ENCODE results near the gene KISS1R.
"Not testable (repeated sequence)": the region's sequence is repeated elsewhere in the genome, so short reads cannot be mapped to it uniquely, and the experiment has no call there.

KISS1R gene

GRCh38 chr19:917323-918151, at the start of gene KISS1R:
KISS1R (plus strand) TSS chr19:917333; CDS start chr19:917503, 170 bp downstream.
- DNase-seq, result peak; percentile 57 to 81

DNA sequence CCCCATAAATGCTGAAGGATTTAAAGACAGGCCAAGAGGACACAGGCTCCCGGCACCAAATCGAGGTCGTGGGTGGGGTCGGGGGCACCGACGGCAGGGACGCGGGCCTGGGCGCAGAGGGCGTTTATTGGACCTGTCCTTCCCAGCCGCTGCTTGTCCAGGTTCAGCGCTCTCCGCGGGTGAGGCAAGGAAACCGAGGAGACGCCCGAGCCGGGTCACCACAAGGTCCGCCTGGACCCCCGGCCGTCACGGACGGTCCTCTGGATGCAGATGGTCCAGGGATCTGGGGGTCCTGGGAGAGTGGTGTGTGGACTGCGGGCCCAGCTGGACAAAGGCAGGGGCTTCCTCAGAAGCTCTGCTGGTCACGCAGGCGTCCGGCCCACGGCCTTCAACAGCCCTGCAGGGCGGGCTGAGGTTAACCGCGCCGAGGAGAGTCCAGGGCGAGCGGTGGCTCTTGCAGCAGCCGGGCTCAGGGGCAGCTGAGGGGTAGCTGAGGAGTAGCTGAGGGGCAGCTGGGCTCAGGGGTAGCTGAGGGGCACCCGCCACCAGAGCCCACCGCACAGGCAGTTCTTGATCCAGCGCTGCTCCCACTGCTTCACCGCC, 49.2 kb upstream of the KISS1R start:
- DNase-seq, result no peak

GRCh38 chr19:868458-869244, 48.5 kb upstream of the KISS1R start:
- no peak for DNase-seq

DNA sequence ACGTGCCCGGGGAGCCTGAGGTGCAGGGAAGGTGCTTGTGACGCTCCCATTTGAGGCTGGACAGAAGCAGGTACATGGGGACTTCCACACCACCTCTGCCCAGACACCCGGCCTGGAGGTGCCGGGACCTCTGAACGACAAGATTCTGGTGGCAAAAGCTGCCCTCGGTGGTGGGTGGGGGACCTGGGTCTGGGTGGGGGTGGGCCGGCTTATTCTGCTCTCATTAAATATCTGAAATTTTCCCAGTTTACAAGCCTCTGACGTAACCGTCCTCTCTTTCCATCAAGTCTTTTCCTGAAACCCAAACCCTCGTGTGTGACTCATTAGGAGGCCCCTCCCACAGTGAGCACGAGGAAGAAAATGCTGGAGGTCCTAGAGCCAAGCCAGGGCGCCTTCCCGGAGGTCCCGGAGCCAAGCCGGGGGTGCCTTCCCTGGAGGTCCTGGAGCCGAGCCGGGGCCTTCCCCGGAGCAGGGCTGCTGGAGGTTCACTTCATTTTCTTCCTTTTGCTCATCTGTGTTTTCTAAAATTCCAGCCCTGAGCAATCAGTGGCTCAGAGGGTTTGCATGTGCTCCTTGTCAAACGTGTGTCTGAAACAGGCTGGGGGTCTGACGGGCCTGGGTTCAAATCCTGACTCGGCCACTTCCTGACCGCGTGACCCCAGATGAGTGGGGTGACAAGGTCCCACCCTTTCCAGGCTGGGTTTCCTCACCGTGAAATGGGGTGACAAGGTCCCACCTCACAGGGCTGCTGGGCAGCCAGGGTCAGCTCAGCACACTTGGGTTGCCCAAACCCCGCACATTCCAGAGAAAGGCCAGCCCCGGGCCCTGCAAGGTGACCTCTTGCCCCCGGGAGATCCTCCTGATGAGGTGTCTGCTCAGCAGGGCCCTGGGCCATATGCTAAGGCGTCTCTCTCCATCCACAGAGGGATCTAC, 47.6 kb upstream of the KISS1R start:
- no peak for DNase-seq

DNA sequence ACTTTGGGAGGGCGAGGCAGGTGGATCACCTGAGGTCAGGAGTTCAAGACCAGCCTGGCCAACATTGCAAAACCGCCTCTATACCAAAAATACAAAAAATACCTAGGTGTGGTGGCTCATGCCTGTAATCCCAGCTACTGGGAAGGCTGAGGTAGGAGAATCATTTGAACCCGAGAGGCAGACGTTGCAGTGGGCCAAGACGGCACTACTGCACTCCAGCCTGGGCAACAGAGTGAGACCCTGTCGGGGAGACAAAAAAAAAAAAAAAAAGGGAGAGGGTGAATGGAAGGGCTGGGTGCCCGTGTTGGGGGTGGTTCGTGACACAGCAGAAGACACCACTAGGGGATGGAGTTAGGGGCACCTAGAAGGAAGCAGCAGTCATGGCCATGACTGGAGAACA, 46.8 kb upstream of the KISS1R start:
- DNase-seq, result no peak

- no peak for DNase-seq
These were observed 46.2 kb upstream of the KISS1R start for GRCh38 chr19:870963-871401.

GRCh38 chr19:871446-872265, 45.5 kb upstream of the KISS1R start:
- DNase-seq, result peak in 1 of 2 donors; percentile 19

GRCh38 chr19:872266-872951, 44.7 kb upstream of the KISS1R start:
- peak; percentile 90 to 91 for DNase-seq

DNA sequence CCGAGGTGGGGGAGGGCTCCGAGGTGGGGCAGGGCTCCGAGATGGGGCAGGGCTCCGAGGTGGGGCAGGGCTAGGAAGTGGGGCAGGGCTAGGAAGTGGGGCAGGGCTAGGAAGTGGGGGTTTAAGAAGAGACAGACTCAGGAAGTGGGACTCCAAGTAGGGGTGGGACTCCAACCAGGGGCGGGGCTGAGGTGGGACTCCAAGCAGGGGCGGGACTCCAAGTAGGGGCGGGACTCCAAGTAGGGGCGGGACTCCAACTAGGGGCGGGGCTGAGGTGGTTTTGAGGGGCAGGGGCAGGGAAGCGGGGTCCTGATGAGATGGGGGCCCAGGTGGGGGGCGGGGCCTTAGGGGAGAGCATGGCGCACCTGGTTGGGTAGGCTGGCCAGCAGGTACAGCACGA, 44.0 kb upstream of the KISS1R start:
- DNase-seq, result peak; percentile 91

- DNase-seq, result no peak
These were observed 43.5 kb upstream of the KISS1R start for GRCh38 chr19:873561-874041.

DNA sequence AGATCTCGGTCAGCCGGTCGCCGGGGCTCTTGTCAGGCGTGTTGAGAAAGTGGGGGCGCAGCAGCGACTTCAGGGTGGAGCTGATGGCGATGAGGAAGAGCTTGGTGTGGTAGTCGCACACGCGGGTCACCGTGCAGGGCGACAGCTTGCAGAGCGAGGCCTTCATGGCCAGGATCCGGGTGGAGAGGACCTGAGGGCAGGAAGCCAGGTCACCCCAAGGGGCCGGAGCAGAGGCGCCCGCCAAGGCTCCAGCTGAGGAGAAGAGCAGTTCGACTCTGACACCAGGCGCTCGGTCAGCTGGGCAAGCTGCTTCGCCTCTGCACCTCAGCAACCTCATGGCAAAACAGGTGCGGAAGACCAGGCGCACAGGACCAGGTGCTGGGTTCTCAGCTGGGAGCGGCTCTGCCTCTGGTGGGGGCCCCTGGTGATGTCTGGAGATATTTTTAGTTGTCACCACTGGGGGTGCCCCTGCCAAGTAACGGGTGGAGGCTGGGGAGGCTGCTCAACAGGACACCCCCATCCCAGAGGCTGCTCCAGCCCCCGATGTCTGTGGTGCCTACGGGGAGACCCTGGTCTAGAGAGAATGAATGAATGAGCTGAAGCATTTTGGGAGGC, 41.8 kb upstream of the KISS1R start:
- DNase-seq, result peak in 1 of 2 donors; percentile 15

DNA sequence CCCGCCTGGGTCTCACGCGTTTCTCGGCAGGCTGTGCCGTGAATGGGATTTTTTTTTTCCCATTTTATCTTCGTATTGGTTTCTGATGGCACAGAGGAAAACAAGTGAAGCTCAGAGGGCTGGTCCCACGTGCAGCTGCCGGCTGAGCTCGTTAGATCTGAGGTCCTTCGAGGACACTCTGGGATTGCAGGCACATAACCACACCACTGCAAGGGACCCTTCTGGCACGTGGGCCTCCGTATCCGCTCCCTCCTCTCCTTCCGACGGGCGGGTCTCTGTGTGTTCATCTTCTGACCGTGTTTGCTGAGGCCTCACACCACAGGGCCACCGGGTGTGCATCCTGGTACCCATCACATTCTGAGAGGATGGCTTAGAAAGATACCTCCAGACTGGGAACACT, 41.0 kb upstream of the KISS1R start:
- DNase-seq, result no peak

GRCh38 chr19:876780-877314, 40.3 kb upstream of the KISS1R start:
- no peak for DNase-seq

GRCh38 chr19:877992-878660, 39.0 kb upstream of the KISS1R start:
- not testable (repeated sequence) for DNase-seq

DNA sequence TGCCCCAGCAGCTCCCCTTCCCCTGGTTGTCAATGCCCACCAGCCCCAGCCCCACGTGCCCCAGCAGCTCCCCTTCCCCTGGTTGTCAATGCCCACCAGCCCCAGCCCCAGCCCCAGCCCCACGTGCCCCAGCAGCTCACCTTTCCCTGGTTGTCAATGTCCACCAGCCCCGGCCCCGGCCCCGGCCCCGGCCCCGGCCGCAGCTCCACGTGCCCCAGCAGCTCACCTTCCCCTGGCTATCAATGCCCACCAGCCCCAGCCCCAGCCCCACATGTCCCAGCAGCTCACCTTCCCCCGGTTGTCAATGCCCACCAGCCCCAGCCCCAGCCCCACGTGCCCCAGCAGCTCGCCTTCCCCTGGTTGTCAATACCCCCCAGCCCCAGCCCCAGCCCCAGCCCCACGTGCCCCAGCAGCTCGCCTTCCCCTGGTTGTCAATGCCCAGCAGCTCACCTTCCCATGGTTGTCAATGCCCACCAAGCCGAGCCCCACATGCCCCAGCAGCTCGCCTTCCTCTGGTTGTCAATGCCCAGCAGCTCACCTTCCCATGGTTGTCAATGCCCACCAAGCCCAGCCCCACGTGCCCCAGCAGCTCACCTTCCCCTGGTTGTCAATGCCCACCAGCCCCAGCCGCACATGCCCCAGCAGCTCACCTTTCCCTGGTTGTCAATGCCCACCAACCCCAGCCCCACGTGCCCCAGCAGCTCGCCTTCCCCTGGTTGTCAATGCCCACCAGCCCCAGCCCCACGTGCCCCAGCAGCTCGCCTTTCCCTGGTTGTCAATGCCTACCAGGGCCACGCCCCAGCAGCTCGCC, 38.2 kb upstream of the KISS1R start:
- DNase-seq, result not testable (repeated sequence)

DNA sequence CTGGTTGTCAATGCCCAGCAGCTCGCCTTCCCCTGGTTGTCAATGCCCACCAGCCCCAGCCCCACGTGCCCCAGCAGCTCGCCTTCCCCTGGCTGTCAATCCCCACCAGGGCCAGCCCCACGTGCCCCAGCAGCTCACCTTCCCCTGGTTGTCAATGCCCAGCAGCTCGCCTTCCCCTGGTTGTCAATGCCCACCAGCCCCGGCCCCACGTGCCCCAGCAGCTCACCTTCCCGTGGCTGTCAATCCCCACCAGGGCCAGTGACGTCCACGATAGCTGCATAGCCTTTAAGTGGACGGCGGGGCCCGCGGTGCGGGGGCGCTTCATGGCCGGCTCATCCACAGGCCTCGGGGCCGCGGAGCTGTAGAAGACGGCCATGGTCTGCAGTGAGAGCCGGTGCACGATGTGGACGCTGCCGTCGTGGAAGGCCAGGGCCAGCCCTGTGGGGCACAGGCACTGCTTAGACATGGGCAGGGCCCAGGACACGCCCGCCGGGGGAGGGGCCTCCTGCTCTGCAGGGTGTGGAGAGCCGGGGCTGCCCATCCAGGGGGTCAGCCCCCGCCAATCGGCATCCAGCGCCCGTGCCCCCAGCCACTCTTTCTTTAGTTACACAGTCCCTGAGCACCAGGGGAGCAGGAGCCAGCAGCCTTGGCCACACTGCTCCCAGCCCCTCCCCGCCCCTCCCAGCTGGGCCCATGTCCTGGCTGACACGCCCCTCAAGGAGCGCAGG, 37.3 kb upstream of the KISS1R start:
- DNase-seq, result no peak

DNA sequence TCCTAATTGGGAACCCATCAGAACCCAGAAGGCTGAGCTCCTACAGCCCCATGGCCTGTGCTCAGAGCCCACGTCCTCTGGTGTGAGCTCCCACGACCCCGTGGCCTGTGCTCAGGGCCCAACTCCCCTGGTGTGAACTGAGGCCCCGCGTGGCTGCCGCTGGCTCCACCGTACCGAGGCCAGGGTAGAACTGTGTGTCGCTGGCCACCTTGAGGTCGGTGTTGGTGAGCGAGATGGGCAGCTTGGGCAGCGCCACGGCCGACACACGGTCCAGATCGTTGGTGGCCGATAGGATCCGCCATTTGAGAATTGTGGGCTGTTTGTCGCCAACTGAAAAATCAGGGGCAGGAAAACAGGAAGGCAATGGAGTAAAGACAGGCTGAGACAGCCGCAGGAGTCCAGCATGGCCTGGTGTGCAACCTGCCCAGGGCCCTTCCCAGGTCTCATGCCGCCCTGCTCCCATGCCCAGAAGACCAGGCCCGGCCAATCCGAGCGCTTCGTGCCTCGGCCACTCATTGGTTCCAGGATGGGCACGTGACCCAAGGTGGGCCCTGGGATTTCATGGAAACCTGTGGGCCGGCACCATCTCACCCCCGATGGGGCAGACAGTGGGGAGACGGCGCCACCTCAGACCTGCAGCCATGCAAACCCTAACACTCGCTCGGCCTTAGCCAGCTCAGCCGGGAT, 35.6 kb upstream of the KISS1R start:
- DNase-seq, result no peak

All from CD4-positive, alpha-beta T cell treated with Interleukin-4 for 1 hour (primary cell).